Upper lobe of left lung (tissue), 4 donors: Measurements from ENCODE around the gene ORC1.

ENCODE experiments used
- CTCF ChIP-seq, 6 experiments: fragments of 450-650 bp in 4 of 6; fragments of 200-600 bp in 2 of 6; sonication (generic) in 2 of 6; IDR thresholded peaks; one replicate each; pipeline ENCODE4 v1.5.1; 2016 to 2019; ENCODE audit warnings: antibody characterized with exemption in 6 of 6
- EP300 ChIP-seq, 4 donors: sonication (generic); formaldehyde crosslinking; IDR thresholded peaks; one replicate each; pipeline ENCODE4 v1.5.1; 2017; ENCODE audit warnings: antibody characterized with exemption in 4 of 4, control low read depth in 2 of 4
- POLR2A ChIP-seq, 4 donors: fragments of 450-650 bp; IDR thresholded peaks; one replicate each; pipeline ENCODE4 v1.5.1; 2016 to 2017; ENCODE audit warnings: antibody characterized with exemption in 4 of 4, mild to moderate bottlenecking in 2 of 4
- POLR2AphosphoS5 ChIP-seq, 2 donors: sonication (generic); formaldehyde crosslinking; IDR thresholded peaks; one replicate each; pipeline ENCODE4 v1.5.1; 2017; ENCODE audit warnings: antibody characterized with exemption in 2 of 2

- TF ChIP-seq POLR2AphosphoS5 (IDR thresholded peaks at IDR 0.05) (no peak), CTCF (IDR thresholded peaks at IDR 0.05) (no peak), POLR2A (IDR thresholded peaks at IDR 0.05) (no peak), EP300 (IDR thresholded peaks at IDR 0.05) (no peak)
Observed at GRCh38 chr1:52426371-52426770, 22.1 kb upstream of the ORC1 start.
